IMR-90 (cell line): Measurements from ENCODE around the gene FRYL. TPM values are rescaled to one million over a fixed set of nuclear protein-coding genes. Genes with fewer than 3 reads are reported as not detected.

ENCODE experiments used
- ATAC-seq: fragments of 200-7000 bp; cut with Tn5 transposase; 2 replicates; pipeline ENCODE4 v1.9.1; 2020; ENCODE audit warnings: low read depth, mild to moderate bottlenecking, moderate library complexity
- BruUV-seq: library from RNA; stranded (reverse); fragments of 400-500 nt; replicated peaks from 2 replicates; lab custom pipeline; 2021; lab: Mats Ljungman, UMichigan
- CTCF ChIA-PET: fragments of 300-600 bp; formaldehyde crosslinking; extraction: SDS; loops from one replicate; lab custom pipeline; 2021; ENCODE audit warnings: antibody characterized with exemption; lab: Yijun Ruan, JAX
- POLR2A ChIA-PET: fragments of 300-600 bp; sonication (Branson Sonifier 250); formaldehyde crosslinking; loops from one replicate; lab custom pipeline; 2022; ENCODE audit warnings: antibody characterized with exemption; ENCODE audit not compliant: unreplicated experiment; lab: Charles Lee
- DNase-seq: peaks from one replicate; pipeline ENCODE4 v3.0.0; 2013
- H2AFZ ChIP-seq: replicated peaks from 2 replicates; pipeline ENCODE3; 2013; ENCODE audit warnings: low read length, mild to moderate bottlenecking; ENCODE audit not compliant: poor library complexity
- H2AK5ac ChIP-seq: 2 replicates; pipeline ENCODE4 v1.6.1; 2013; ENCODE audit warnings: low read depth, low read length, inconsistent platforms
- H2AK9ac ChIP-seq: replicated peaks from 2 replicates; pipeline ENCODE3; 2013; ENCODE audit warnings: mild to moderate bottlenecking, low read depth, low read length, moderate library complexity; ENCODE audit not compliant: poor library complexity
- H2BK120ac ChIP-seq: 2 replicates; pipeline ENCODE4 v1.6.1; 2013; ENCODE audit warnings: low read depth, low read length, inconsistent platforms
- H2BK15ac ChIP-seq: 3 replicates; pipeline ENCODE4 v1.6.1; 2013; ENCODE audit warnings: low read depth, low read length, inconsistent platforms
- H2BK20ac ChIP-seq: 2 replicates; pipeline ENCODE4 v1.6.1; 2013; ENCODE audit warnings: low read depth, mild to moderate bottlenecking, inconsistent platforms, low read length, moderate library complexity
- H2BK5ac ChIP-seq: 2 replicates; pipeline ENCODE4 v1.6.1; 2013; ENCODE audit warnings: mild to moderate bottlenecking, low read depth, low read length, inconsistent platforms; ENCODE audit not compliant: poor library complexity, severe bottlenecking
- H3K14ac ChIP-seq: replicated peaks from 2 replicates; pipeline ENCODE4 v1.6.1; 2013; ENCODE audit warnings: low read depth, low read length, inconsistent platforms
- H3K18ac ChIP-seq: 2 replicates; pipeline ENCODE4 v1.6.1; 2013; ENCODE audit warnings: low read depth, low read length, control low read depth
- H3K23ac ChIP-seq: 2 replicates; pipeline ENCODE4 v1.6.1; 2013; ENCODE audit warnings: low read depth, low read length, inconsistent platforms
- H3K27ac ChIP-seq: 2 replicates; pipeline ENCODE4 v1.5.1; 2013; ENCODE audit warnings: mild to moderate bottlenecking, control low read depth, low read length; ENCODE audit not compliant: insufficient read depth
- H3K27me3 ChIP-seq: 2 replicates; pipeline ENCODE4 v1.6.1; 2013; ENCODE audit warnings: low read length; ENCODE audit not compliant: control insufficient read depth, insufficient read depth
- H3K36me3 ChIP-seq: 2 replicates; pipeline ENCODE4 v1.6.1; 2013; ENCODE audit warnings: low read length, mixed read lengths; ENCODE audit not compliant: control insufficient read depth, insufficient read depth
- H3K4ac ChIP-seq: 2 replicates; pipeline ENCODE4 v1.6.1; 2013; ENCODE audit warnings: low read depth, low read length, inconsistent platforms
- H3K4me1 ChIP-seq: 2 replicates; pipeline ENCODE4 v1.6.1; 2013; ENCODE audit warnings: low read length, mixed read lengths; ENCODE audit not compliant: control insufficient read depth, insufficient read depth
- H3K4me2 ChIP-seq: 2 replicates; pipeline ENCODE4 v1.6.1; 2013; ENCODE audit warnings: low read depth, mild to moderate bottlenecking, control low read depth, low read length, moderate library complexity
- H3K4me3 ChIP-seq: 2 replicates; pipeline ENCODE4 v1.5.1; 2013; ENCODE audit warnings: low read depth, mild to moderate bottlenecking, control low read depth, low read length, moderate library complexity; ENCODE audit not compliant: insufficient read depth
- H3K56ac ChIP-seq: 2 replicates; pipeline ENCODE4 v1.6.1; 2013; ENCODE audit warnings: low read length, inconsistent platforms; ENCODE audit not compliant: insufficient read depth; ENCODE audit errors: extremely low read depth
- H3K79me1 ChIP-seq, 2 experiments: 2 replicates each; pipeline ENCODE4 v1.6.1; 2013; ENCODE audit warnings: low read length in 2 of 2, inconsistent platforms in 1 of 2, low read depth in 1 of 2
- H3K9ac ChIP-seq: 2 replicates; pipeline ENCODE4 v1.6.1; 2013; ENCODE audit warnings: low read depth, low read length, control low read depth
- H3K9me1 ChIP-seq: 2 replicates; pipeline ENCODE4 v1.6.1; 2013; ENCODE audit warnings: low read length, inconsistent platforms; ENCODE audit not compliant: insufficient read depth
- H3K9me3 ChIP-seq: 2 replicates; pipeline ENCODE4 v1.6.1; 2013; ENCODE audit warnings: low read length; ENCODE audit not compliant: control insufficient read depth, insufficient read depth
- H4K20me1 ChIP-seq: 2 replicates; pipeline ENCODE4 v1.6.1; 2013; ENCODE audit warnings: low read length, inconsistent platforms; ENCODE audit not compliant: insufficient read depth
- H4K5ac ChIP-seq: 2 replicates; pipeline ENCODE4 v1.6.1; 2013; ENCODE audit warnings: mild to moderate bottlenecking, low read depth, low read length, control low read depth
- H4K8ac ChIP-seq, 2 experiments: 2 replicates each; pipeline ENCODE4 v1.6.1; 2013; ENCODE audit warnings: low read depth in 2 of 2, low read length in 2 of 2, control low read depth in 1 of 2, inconsistent platforms in 1 of 2
- H4K91ac ChIP-seq: 2 replicates; pipeline ENCODE4 v1.6.1; 2013; ENCODE audit warnings: low read depth, low read length, inconsistent platforms; ENCODE audit not compliant: insufficient read depth
- MAFK ChIP-seq: IDR thresholded peaks from 2 replicates; pipeline ENCODE4 v1.6.1; 2012; ENCODE audit warnings: low read depth, low read length, improper control_type of control experiment
- MXI1 ChIP-seq: IDR thresholded peaks from 2 replicates; pipeline ENCODE4 v1.6.1; 2012; ENCODE audit warnings: low read depth, mild to moderate bottlenecking, low read length, moderate library complexity, borderline replicate concordance
- RAD21 ChIP-seq: IDR thresholded peaks from 2 replicates; pipeline ENCODE4 v1.6.1; 2012; ENCODE audit warnings: low read length, improper control_type of control experiment
- WGBS, 2 experiments: methylation state at CpG; one replicate each; pipeline versions ENCODE4 v1.1.5 to v1.1.7; 2013; ENCODE audit warnings: missing lambda C conversion rate in 2 of 2; ENCODE audit not compliant: insufficient read length in 1 of 2; ENCODE audit errors: extremely low coverage in 2 of 2; 5-methylcytosine and 5-hydroxymethylcytosine counted together
- dilution Hi-C: fragments of 300-500 bp; cut with HindIII; formaldehyde crosslinking; loops from one replicate; pipeline ENCODE4 v1.14.3; 2018; ENCODE audit warnings: low sequenced_read_pairs; ENCODE audit not compliant: unreplicated experiment
- in situ Hi-C: fragments of 300-500 bp; cut with MboI; formaldehyde crosslinking; loops from 3 replicates; pipeline ENCODE4 v1.14.3; 2019; ENCODE audit warnings: low sequenced_read_pairs, inconsistent platforms, mixed read lengths
- intact Hi-C: fragments of 100-400 bp; cut with micrococcal nuclease; formaldehyde crosslinking; loops from 2 replicates; pipeline ENCODE4 v1.10.0; 2022
- polyA plus RNA-seq, 3 experiments: library from polyadenylated mRNA; depleted of rRNA; stranded (reverse); fragments of >200 nt; gene quantifications; 2 replicates each; pipeline ENCODE4 v1.2.3, GENCODE V29; 2012; ENCODE audit warnings: low replicate concordance in 1 of 3
- total RNA-seq: library from RNA; depleted of rRNA; stranded (reverse); fragments of >200 nt; gene quantifications from 2 replicates; pipeline ENCODE4 v1.2.3, GENCODE V29; 2012
- TF ChIP-seq, protein P1 (sequence below): fragments of 150-350 bp; IDR thresholded peaks from 2 replicates; pipeline ENCODE4 v1.6.1; 2017; ENCODE audit warnings: mild to moderate bottlenecking, antibody characterized with exemption, low read length, low read depth

The FRYL gene
- total and polyA plus RNA-seq, 2 of the 4 experiments (the other 2 are of a cell fraction): 9.9 to 77.4 TPM

DNA sequence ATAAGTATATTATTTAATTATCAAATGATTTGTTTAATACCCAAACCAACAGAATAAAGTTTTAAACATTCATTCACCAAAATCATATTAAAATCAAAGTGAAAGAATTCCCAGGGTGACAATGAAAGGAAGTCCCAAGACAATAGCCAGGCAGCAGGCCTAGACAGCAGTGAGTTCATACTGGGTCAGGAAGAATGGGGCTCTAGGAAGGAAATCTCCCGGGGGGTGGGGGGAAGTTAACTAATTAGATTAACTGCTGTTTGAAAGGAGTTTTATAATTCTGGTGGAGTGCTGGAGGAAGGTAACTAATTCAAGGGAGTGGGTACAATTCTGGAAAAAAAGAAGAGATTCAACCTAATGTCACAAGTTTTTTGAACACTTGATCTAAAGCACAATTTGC lies 185.9 kb downstream of the FRYL start:
- TF ChIP-seq MXI1 (no peak), RAD21 (no peak), MAFK (no peak)
- TF ChIP-seq, protein P1, sequence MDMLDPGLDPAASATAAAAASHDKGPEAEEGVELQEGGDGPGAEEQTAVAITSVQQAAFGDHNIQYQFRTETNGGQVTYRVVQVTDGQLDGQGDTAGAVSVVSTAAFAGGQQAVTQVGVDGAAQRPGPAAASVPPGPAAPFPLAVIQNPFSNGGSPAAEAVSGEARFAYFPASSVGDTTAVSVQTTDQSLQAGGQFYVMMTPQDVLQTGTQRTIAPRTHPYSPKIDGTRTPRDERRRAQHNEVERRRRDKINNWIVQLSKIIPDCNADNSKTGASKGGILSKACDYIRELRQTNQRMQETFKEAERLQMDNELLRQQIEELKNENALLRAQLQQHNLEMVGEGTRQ: no peak
- H4K5ac ChIP-seq: no peak overlapping the region
- in situ Hi-C loops: loop anchor here (25.0 kb wide), 1 partner anchor 243 kb away; the partner anchor contains the start of gene OCIAD1
- no peaks in the 10 kb centered on the region for H3K4me1 ChIP-seq
- H3K27ac ChIP-seq: no peak overlapping the region
- ATAC-seq: no peak
- H3K79me1 ChIP-seq: 0 out of 4 replicates have a peak, but pooled peaks cover 0 to 5% of the 10 kb centered on the region in 2 experiments
- H4K91ac ChIP-seq: no peak overlapping the region
- H3K23ac ChIP-seq: no peak overlapping the region
- no peaks in the 10 kb centered on the region for H3K9me3 ChIP-seq
- 57% methylated on average over 1 of the region's 1 CpG; no CpG with 5 or more reads in 1 of the 2 experiments for WGBS, 2 experiments
- no peaks in the 10 kb centered on the region for H4K20me1 ChIP-seq
- H3K14ac ChIP-seq: no peak overlapping the region
- POLR2A ChIA-PET: no interaction called here
- intact Hi-C loops: no loop called here
- no peak overlapping the region for H2AFZ ChIP-seq
- CTCF ChIA-PET: no interaction called here
- no peak overlapping the region for H4K8ac ChIP-seq
- no peak overlapping the region for H2BK5ac ChIP-seq
- peaks cover 6% of the 10 kb centered on the region for H3K36me3 ChIP-seq
- no peak overlapping the region for H2AK9ac ChIP-seq
- H2BK120ac ChIP-seq: no peak overlapping the region
- dilution Hi-C loops: no loop called here
- DNase-seq: no peak
- H2BK15ac ChIP-seq: no peak overlapping the region
- no peak overlapping the region for H3K4ac ChIP-seq
- H3K4me2 ChIP-seq: no peak overlapping the region
- no peak overlapping the region for H3K4me3 ChIP-seq
- H3K9me1 ChIP-seq: no peaks in the 10 kb centered on the region; the same call in 1 of the 2 replicates
- no peak overlapping the region for H3K18ac ChIP-seq
- BruUV-seq: no TSS peak
- no peak overlapping the region for H2BK20ac ChIP-seq
- no peaks in the 10 kb centered on the region for H3K27me3 ChIP-seq
- no peak overlapping the region for H3K56ac ChIP-seq
- H2AK5ac ChIP-seq: no peak overlapping the region
- H3K9ac ChIP-seq: no peak overlapping the region
